ENCODE data around the gene TVP23B.
"Not testable (repeated sequence)": the region's sequence is repeated elsewhere in the genome, so short reads cannot be mapped to it uniquely, and the experiment has no call there.

DNA sequence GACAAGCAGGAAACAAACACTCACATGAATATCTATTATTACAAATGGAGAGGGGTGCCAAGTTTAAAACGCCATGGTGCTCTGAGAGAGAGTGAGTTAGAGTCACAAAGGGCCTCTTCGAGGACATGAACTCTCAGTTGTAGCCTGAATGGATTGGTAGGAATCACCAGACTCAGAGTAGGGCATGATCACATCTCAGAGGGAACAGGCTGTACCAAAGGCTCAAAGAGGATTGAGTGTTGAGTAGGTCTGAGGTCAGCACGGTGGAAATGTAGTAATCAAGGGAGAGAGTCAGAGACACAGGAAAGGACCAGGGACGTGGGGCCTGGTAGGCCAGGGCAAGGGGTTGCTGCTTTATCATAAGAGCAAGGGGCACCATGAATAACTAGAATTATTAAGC lies 47.6 kb upstream of the TVP23B start:
- TF ChIP-seq, protein P1, sequence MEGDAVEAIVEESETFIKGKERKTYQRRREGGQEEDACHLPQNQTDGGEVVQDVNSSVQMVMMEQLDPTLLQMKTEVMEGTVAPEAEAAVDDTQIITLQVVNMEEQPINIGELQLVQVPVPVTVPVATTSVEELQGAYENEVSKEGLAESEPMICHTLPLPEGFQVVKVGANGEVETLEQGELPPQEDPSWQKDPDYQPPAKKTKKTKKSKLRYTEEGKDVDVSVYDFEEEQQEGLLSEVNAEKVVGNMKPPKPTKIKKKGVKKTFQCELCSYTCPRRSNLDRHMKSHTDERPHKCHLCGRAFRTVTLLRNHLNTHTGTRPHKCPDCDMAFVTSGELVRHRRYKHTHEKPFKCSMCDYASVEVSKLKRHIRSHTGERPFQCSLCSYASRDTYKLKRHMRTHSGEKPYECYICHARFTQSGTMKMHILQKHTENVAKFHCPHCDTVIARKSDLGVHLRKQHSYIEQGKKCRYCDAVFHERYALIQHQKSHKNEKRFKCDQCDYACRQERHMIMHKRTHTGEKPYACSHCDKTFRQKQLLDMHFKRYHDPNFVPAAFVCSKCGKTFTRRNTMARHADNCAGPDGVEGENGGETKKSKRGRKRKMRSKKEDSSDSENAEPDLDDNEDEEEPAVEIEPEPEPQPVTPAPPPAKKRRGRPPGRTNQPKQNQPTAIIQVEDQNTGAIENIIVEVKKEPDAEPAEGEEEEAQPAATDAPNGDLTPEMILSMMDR (IDR thresholded peaks at IDR 0.05 in 2 of 3, conservative IDR thresholded peaks at IDR 0.05 in 1 of 3; ENCODE audit: borderline replicate concordance in 1 of 3, insufficient read depth in 1 of 3, low read depth in 2 of 3, low read length in 2 of 3), result not testable (repeated sequence)
- not testable (repeated sequence) for TF ChIP-seq REST (IDR thresholded peaks at IDR 0.05; ENCODE audit: low read depth); MAX (IDR thresholded peaks at IDR 0.05); POLR2A (IDR thresholded peaks at IDR 0.05; ENCODE audit: borderline replicate concordance, extremely low read depth, insufficient read depth, insufficient read length); YY1 (IDR thresholded peaks at IDR 0.05; ENCODE audit: extremely low read depth, insufficient replicate concordance, low read depth, low read length)

All from HCT116 (cell line).